Muscle layer of colon (tissue), 2 donors: ENCODE data around the gene UBA7.

Experiments used
- H3K27ac ChIP-seq: one replicate; pipeline ENCODE4 v1.7.0; 2013; ENCODE audit warnings: low read depth, mild to moderate bottlenecking, low read length, moderate library complexity
- H3K27me3 ChIP-seq, 2 donors: one replicate each; pipeline ENCODE4 v1.7.0; 2013; ENCODE audit warnings: low read length in 2 of 2, mild to moderate bottlenecking in 2 of 2; ENCODE audit not compliant: insufficient read depth in 2 of 2, control insufficient read depth in 1 of 2
- H3K36me3 ChIP-seq: one replicate; pipeline ENCODE4 v1.7.0; 2013; ENCODE audit warnings: mild to moderate bottlenecking, low read length; ENCODE audit not compliant: insufficient read depth
- H3K4me1 ChIP-seq: one replicate; pipeline ENCODE4 v1.7.0; 2013; ENCODE audit warnings: mild to moderate bottlenecking, low read length; ENCODE audit not compliant: insufficient read depth
- H3K4me3 ChIP-seq, 2 donors: one replicate each; pipeline ENCODE4 v1.7.0; 2013; ENCODE audit warnings: low read length in 2 of 2, low read depth in 1 of 2, mild to moderate bottlenecking in 1 of 2, moderate library complexity in 1 of 2
- H3K9ac ChIP-seq: one replicate; pipeline ENCODE4 v1.7.0; 2013; ENCODE audit warnings: low read length
- H3K9me3 ChIP-seq: one replicate; pipeline ENCODE4 v1.7.0; 2013; ENCODE audit warnings: mild to moderate bottlenecking, low read length
- donor health status: abdominal sarcoma.
- donor health status: Adenocarcinoma of cecum.

The UBA7 gene

GRCh38 chr3:49756036-49756435 is 57.7 kb downstream of the UBA7 start:
- Histone ChIP-seq H3K27me3 (no peaks in the 10 kb centered on the region), H3K9me3 (no peaks in the 10 kb centered on the region), H3K4me1 (peaks cover 12% of the 10 kb centered on the region), H3K27ac (no peak overlapping the region), H3K9ac (no peak overlapping the region), H3K36me3 (no peaks in the 10 kb centered on the region), H3K4me3 (no peak overlapping the region)
